Hindlimb muscle (tissue), 1 donor: ENCODE measurements around the gene C5orf24. TPM values are rescaled to one million over a fixed set of nuclear protein-coding genes. Genes with fewer than 3 reads are reported as not detected.
"Not testable (repeated sequence)": the region's sequence is repeated elsewhere in the genome, so short reads cannot be mapped to it uniquely, and the experiment has no call there.

Experiments used
- DNase-seq: peaks from one replicate; pipeline ENCODE4 v3.0.0-alpha.2; 2013
- polyA plus RNA-seq: library from polyadenylated mRNA; unstranded; fragments of 120-200 nt; gene quantifications from one replicate; pipeline ENCODE4 v1.2.1, GENCODE V29; 2013; ENCODE audit not compliant: insufficient read length

The C5orf24 gene
- polyA plus RNA-seq, 1 donor: 62.9 TPM

DNA sequence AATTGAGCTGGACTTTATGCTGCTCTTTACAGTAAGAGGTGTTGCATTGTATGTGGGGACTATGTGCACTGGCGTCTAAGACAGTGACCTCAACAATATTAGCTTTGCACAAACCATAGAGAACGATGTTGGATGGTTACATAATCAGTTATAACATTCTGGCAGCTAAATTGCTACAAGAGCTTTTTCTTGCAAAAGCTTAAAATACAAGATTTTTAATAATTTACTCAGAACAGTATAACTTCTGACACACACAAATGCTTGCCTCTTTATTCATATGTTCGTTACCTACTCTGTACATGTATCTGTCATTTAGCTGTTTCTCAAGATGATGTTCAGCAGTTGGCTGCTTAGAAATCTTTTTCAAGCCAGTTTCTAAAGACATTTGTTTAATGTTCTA, 11.6 kb downstream of the C5orf24 start:
- no peak for DNase-seq

- DNase-seq: no peak
Observed at GRCh38 chr5:134864707-134865106, 18.9 kb downstream of the C5orf24 start.

DNA sequence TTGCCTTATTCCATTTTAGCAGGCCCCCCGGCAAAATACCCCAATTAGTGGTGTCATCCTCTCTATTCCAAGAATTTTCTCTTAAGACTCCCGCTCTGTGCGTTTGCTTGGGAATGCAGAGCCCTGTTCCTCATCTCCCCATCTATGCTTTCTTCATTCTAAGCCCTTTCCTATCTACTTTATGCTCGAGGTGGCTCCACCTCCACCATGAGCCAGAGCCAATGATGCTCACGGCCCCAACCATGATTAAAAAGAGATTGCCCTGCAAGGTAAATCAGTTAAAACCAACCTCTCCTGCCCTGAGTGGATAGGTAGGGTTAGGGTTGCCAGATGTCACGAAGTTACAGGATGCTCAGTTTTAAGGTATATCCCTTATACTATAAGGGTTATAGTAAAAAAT, 27.7 kb downstream of the C5orf24 start:
- DNase-seq: no peak

GRCh38 chr5:134873987-134874830, 28.4 kb downstream of the C5orf24 start, which contains the start of gene TXNDC15:
Gene TXNDC15 (plus strand): TSS chr5:134874371. CDS start chr5:134874428, 57 bp downstream.
- peak; percentile 95 for DNase-seq

DNA sequence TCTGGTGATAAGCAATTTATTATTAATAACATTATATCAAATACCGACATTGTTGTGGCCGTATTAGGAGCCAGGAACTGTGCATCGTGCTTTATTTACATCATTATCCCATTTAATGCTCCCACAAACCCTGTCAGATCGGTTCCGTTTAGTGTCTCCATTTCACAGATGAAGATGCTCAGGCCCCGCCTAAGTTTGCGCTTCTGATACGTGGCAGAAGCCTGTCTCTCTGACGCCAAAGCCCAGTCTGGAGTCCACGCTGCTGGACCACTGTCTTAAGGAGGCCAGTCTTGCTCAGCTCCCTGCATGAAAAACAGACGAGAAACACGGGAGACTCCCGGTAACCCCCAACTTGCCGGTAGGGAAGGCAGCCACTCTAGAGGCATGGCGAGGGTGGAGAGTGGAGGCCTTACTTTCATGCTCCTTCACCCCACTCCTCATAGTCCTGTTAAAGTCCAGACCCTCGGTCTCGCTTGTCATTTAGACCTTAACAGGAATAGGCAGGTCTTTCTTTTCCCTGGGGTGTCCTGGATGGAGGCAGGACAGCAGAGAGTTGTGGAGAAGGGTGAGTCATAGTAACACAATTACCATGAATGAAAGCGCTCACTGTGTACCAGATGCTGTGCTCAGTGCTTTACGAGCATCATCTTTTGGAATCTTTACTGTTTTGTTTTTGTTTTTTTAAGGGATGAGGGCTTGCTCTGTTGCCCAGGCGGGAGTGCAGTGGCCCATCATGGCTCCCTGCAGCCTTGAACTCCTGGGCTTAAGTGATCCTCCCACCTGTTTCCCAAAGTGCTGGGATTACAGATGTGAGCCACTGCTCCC, 29.3 kb downstream of the C5orf24 start:
- DNase-seq: peak; percentile 89

- no peak for DNase-seq
Observed at GRCh38 chr5:134877159-134877558, 31.4 kb downstream of the C5orf24 start.

DNA sequence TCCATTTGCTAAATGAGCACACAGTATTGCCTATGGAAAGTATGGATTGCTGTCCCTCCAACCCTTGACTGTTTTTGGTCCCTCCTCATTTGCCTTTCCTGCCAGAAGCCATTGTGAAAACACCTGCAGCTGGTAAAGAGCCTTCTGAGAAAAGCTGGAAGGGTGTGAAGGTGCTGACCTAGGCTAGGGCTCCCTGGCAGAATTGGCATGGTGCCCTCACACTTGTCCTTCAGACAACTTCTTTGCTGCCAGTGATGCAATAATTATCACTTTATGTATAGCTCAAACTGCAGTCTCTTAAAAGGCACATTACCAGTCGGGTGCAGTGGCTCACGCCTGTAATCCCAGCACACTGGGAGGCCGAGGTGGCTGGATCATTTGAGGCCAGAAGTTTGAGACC, 32.6 kb downstream of the C5orf24 start:
- no peak for DNase-seq

GRCh38 chr5:134879456-134879855, 33.7 kb downstream of the C5orf24 start:
- no peak for DNase-seq

GRCh38 chr5:134880937-134881336, 35.2 kb downstream of the C5orf24 start:
- not testable (repeated sequence) for DNase-seq

DNA sequence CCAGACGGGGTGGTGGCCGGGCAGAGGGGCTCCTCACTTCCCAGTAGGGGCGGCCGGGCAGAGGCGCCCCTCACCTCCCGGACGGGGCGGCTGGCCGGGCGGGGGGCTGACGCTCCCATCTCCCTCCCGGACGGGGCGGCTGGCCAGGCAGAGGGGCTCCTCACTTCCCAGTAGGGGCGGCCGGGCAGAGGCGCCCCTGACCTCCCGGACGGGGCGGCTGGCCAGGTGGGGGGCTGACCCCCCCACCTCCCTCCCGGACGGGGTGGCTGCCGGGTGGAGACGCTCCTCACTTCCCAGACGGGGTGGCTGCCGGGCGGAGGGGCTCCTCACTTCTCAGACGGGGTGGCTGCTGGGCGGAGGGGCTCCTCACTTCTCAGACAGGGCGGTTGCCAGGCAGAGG, 35.9 kb downstream of the C5orf24 start:
- not testable (repeated sequence) for DNase-seq

DNA sequence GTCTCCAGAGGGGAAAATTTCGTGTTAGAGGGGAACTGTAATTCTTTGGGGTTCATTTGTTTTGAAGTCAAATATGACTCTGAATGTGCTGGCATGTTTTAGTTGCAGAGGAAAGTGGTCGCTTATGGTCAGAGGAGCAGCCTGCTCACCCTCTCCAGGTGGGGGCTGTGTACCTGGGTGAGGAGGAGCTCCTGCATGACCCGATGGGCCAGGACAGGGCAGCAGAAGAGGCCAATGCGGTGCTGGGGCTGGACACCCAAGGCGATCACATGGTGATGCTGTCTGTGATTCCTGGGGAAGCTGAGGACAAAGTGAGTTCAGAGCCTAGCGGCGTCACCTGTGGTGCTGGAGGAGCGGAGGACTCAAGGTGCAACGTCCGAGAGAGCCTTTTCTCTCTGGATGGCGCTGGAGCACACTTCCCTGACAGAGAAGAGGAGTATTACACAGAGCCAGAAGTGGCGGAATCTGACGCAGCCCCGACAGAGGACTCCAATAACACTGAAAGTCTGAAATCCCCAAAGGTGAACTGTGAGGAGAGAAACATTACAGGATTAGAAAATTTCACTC, 41.9 kb downstream of the C5orf24 start:
- no peak for DNase-seq

DNA sequence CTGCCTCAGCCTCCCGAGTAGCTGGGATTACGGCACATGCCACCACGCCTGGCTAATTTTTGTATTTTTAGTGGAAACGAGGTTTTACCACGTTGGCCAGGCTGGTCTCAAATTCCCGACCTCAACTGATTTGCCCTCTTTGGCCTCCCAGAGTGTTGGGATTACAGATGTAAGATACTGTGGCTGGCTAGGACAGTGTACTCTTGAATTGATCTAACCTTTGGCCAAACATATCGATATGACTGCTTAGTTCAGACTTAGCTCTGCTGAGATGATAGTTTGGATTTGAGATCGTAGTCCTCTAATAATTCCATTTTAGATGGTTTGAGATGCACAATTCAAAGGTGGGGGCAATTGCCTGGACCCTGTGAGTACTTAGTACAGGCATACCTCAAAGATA, 43.6 kb downstream of the C5orf24 start:
- DNase-seq: no peak

GRCh38 chr5:134891473-134891872, 45.7 kb downstream of the C5orf24 start:
- DNase-seq: no peak

DNA sequence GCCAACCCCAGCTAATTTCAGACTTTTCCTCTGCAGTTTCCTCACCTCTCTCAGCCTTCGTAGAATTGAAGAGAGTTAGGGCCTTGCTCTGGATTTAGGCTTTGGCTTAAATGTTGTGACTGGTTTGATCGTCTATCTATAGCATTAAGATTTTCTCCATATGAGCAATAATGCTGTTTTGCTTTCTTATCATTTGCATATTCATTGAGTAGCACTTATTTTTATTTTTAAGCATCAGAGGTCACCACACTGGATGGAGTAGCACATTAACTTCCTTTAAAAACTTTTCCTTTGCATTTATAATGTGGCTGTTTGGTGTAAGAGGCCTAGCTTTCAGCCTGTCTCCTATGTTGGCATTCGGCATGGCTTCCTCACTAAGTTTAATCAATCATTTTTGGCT, 46.5 kb downstream of the C5orf24 start:
- DNase-seq: no peak

DNA sequence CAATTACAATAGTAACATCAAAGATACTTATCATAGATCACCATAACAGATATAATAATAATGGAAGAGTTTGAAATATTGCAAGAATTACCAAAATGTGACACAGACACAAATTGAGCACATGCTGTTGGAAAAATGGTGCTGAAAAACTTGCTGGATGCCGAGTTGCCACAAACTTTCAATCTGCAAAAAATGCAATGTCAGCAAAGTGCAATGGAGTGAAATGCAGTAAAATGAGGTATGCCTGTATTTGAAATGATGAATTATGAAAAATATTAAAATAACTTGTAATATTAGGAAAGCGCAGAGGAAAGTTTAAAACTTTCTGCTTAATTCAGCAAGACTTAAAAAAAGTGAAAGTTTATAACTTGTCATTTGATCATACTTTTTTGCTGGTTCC, 47.2 kb downstream of the C5orf24 start:
- DNase-seq: no peak

DNA sequence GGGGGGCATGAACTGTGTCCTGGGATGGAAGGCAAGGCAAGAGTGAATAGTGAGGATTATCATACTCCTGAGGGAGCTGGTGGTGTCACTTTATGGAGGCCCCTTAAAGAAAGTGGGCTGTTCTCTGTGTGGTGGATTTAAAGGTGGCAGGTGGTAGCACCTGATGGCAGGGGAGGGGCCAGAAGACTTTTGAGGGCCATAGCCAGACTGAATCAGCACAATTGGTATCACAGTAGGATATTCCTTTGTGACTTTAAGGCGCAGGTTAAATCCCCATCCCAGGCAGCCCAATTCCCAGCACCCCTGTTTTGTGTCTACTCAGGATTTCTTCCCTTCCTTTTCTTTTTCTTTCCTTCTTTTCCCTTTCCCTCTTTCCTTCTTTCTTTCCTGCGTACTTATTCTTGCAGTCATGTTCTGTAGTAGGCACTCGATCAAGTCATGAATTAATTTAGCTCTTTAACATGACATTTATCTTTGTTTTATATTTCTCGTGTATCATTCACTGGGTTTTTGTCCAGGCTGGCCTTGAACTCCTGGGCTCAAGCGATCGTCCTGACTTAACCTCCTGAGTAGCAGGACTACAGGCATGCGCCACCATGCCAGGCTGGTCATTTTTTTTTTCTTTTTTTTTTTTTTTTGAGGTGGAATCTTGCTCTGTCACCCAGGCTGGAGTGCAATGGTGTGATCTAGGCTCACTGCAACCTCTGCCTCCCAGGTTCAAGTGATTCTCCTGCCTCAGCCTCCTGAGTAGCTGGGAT, 48.2 kb downstream of the C5orf24 start:
- no peak for DNase-seq

GRCh38 chr5:134902071-134902801, 56.5 kb downstream of the C5orf24 start:
- DNase-seq: no peak

GRCh38 chr5:134904610-134905245, 59.0 kb downstream of the C5orf24 start, which contains the start of gene PCBD2:
Gene PCBD2 (plus strand): TSS chr5:134905131. CDS start chr5:134905140, 9 bp downstream.
- DNase-seq: peak; percentile 94

GRCh38 chr5:134905246-134905996, 59.7 kb downstream of the C5orf24 start:
- DNase-seq: peak; percentile 79

DNA sequence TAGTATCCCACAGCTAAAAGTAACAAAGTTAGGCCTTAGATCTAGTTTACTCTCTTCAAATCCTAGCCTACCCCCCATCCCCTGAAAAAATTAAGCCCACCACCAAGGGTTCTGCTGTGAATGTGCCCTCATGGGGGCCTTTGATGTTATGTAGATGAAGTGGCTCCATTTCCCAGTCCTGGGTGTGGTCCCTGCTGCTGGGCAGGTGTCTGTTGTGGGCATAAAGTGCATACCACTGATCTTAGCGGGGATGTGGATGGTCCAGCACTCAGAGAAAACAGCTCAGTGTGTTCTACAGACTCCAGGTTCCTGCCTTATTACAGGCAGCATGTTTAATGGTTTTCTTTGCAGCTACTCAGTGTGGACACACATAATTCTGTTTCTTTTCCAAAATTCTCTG, 61.0 kb downstream of the C5orf24 start:
- no peak for DNase-seq
